ENCODE measurements around the gene OR2M4.
A peak's percentile ranks its signal among the peaks of the same experiment; 100 is the strongest.
"Not testable (repeated sequence)": the region's sequence is repeated elsewhere in the genome, so short reads cannot be mapped to it uniquely, and the experiment has no call there.

OR2M4 gene

GRCh38 chr1:248231117-248231516 is at the start of gene OR2M4:
Gene OR2M4 (plus strand): TSS chr1:248231417. CDS start chr1:248238929, 7,512 bp downstream.
- no peak for DNase-seq

GRCh38 chr1:248183996-248184395 is 47.2 kb upstream of the OR2M4 start:
- DNase-seq: no peak

GRCh38 chr1:248187363-248187762 is 43.9 kb upstream of the OR2M4 start:
- DNase-seq: no peak

GRCh38 chr1:248189026-248189425 is 42.2 kb upstream of the OR2M4 start:
- no peak for DNase-seq

GRCh38 chr1:248194117-248194516 is 37.1 kb upstream of the OR2M4 start:
- no peak for DNase-seq

- DNase-seq: no peak
Observed at GRCh38 chr1:248196965-248197364, 34.3 kb upstream of the OR2M4 start, which contains the start of gene OR2M3. Gene OR2M3 (plus strand): TSS chr1:248197265. CDS start chr1:248203068, 5,803 bp downstream.

- DNase-seq: no peak
Observed at GRCh38 chr1:248215880-248216279, 15.3 kb upstream of the OR2M4 start.

GRCh38 chr1:248225537-248225936 is 5.7 kb upstream of the OR2M4 start:
- no peak for DNase-seq

- DNase-seq: no peak
Observed at GRCh38 chr1:248229360-248229908, 1.8 kb upstream of the OR2M4 start.

GRCh38 chr1:248239478-248239877 is 8.3 kb downstream of the OR2M4 start:
- no peak for DNase-seq

- peak; percentile 11 for DNase-seq
Observed at GRCh38 chr1:248243204-248243603, 12.0 kb downstream of the OR2M4 start.

GRCh38 chr1:248259309-248259708 is 28.1 kb downstream of the OR2M4 start:
- DNase-seq: not testable (repeated sequence)

- no peak for DNase-seq
Observed at GRCh38 chr1:248268178-248268577, 37.0 kb downstream of the OR2M4 start.

- not testable (repeated sequence) for DNase-seq
Observed at GRCh38 chr1:248273225-248273624, 42.0 kb downstream of the OR2M4 start.

- DNase-seq: no peak
Observed at GRCh38 chr1:248277876-248278275, 46.7 kb downstream of the OR2M4 start, which contains the start of gene OR2T33. Gene OR2T33 (minus strand): TSS chr1:248277976. CDS start chr1:248273814, 4,162 bp downstream.

- DNase-seq: no peak
Observed at GRCh38 chr1:248288391-248288790, 57.2 kb downstream of the OR2M4 start.

Data from HCEC 1CT (cell line).